GM23338 (cell line): Measurements from ENCODE around the gene RNF214.

Source experiments
- EZH2 ChIP-seq: fragments of 200-600 bp; sonication (generic); IDR thresholded peaks from one replicate; pipeline ENCODE4 v1.8.0; 2017; ENCODE audit warnings: antibody characterized with exemption, mild to moderate bottlenecking, low read depth; ENCODE audit not compliant: unreplicated experiment
- EZH2phosphoT487 ChIP-seq: fragments of 200-600 bp; sonication (generic); IDR thresholded peaks from one replicate; pipeline ENCODE4 v1.8.1; 2018; ENCODE audit warnings: antibody characterized with exemption; ENCODE audit not compliant: unreplicated experiment
- NANOG ChIP-seq: IDR thresholded peaks from 2 replicates; pipeline ENCODE4 v1.6.1; 2016; ENCODE audit warnings: antibody characterized with exemption, borderline replicate concordance
- POLR2AphosphoS5 ChIP-seq: IDR thresholded peaks from 2 replicates; pipeline ENCODE4 v1.6.1; 2016; ENCODE audit warnings: antibody characterized with exemption, low read depth
- TF ChIP-seq, protein P1 (sequence below), 2 experiments: fragments of 200-600 bp in 1 of 2; sonication (generic) in 1 of 2; conservative IDR thresholded peaks; 2 replicates each; pipeline versions ENCODE4 v1.5.1 to v1.6.1; 2016 to 2017; ENCODE audit warnings: antibody characterized with exemption in 2 of 2, low read depth in 2 of 2, mild to moderate bottlenecking in 2 of 2, moderate library complexity in 1 of 2
- TF ChIP-seq, protein P2 (sequence below): IDR thresholded peaks from one replicate; pipeline ENCODE4 v1.6.1; 2018; ENCODE audit warnings: antibody characterized with exemption; ENCODE audit not compliant: unreplicated experiment

- TF ChIP-seq POLR2AphosphoS5: no peak
- TF ChIP-seq EZH2phosphoT487: no peak
- TF ChIP-seq, protein P1, sequence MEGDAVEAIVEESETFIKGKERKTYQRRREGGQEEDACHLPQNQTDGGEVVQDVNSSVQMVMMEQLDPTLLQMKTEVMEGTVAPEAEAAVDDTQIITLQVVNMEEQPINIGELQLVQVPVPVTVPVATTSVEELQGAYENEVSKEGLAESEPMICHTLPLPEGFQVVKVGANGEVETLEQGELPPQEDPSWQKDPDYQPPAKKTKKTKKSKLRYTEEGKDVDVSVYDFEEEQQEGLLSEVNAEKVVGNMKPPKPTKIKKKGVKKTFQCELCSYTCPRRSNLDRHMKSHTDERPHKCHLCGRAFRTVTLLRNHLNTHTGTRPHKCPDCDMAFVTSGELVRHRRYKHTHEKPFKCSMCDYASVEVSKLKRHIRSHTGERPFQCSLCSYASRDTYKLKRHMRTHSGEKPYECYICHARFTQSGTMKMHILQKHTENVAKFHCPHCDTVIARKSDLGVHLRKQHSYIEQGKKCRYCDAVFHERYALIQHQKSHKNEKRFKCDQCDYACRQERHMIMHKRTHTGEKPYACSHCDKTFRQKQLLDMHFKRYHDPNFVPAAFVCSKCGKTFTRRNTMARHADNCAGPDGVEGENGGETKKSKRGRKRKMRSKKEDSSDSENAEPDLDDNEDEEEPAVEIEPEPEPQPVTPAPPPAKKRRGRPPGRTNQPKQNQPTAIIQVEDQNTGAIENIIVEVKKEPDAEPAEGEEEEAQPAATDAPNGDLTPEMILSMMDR (conservative IDR thresholded peaks at IDR 0.05; ENCODE audit: low read depth in 2 of 2): no peak
- TF ChIP-seq NANOG: no peak
- TF ChIP-seq EZH2: no peak
- TF ChIP-seq, protein P2, sequence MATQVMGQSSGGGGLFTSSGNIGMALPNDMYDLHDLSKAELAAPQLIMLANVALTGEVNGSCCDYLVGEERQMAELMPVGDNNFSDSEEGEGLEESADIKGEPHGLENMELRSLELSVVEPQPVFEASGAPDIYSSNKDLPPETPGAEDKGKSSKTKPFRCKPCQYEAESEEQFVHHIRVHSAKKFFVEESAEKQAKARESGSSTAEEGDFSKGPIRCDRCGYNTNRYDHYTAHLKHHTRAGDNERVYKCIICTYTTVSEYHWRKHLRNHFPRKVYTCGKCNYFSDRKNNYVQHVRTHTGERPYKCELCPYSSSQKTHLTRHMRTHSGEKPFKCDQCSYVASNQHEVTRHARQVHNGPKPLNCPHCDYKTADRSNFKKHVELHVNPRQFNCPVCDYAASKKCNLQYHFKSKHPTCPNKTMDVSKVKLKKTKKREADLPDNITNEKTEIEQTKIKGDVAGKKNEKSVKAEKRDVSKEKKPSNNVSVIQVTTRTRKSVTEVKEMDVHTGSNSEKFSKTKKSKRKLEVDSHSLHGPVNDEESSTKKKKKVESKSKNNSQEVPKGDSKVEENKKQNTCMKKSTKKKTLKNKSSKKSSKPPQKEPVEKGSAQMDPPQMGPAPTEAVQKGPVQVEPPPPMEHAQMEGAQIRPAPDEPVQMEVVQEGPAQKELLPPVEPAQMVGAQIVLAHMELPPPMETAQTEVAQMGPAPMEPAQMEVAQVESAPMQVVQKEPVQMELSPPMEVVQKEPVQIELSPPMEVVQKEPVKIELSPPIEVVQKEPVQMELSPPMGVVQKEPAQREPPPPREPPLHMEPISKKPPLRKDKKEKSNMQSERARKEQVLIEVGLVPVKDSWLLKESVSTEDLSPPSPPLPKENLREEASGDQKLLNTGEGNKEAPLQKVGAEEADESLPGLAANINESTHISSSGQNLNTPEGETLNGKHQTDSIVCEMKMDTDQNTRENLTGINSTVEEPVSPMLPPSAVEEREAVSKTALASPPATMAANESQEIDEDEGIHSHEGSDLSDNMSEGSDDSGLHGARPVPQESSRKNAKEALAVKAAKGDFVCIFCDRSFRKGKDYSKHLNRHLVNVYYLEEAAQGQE: no peak
These were observed 13.5 kb upstream of the RNF214 start for GRCh38 chr11:117219001-117219400.
